Measurements from ENCODE around the gene SF3B2.
"Not testable (repeated sequence)": the region's sequence is repeated elsewhere in the genome, so short reads cannot be mapped to it uniquely, and the experiment has no call there.

Gene SF3B2

GRCh38 chr11:66076561-66076960, 24.4 kb downstream of the SF3B2 start:
- DNase-seq (ENCODE audit: low spot score): no peak

- no peak for DNase-seq (ENCODE audit: low spot score)
Observed at GRCh38 chr11:66077927-66078326, 25.8 kb downstream of the SF3B2 start.

DNA sequence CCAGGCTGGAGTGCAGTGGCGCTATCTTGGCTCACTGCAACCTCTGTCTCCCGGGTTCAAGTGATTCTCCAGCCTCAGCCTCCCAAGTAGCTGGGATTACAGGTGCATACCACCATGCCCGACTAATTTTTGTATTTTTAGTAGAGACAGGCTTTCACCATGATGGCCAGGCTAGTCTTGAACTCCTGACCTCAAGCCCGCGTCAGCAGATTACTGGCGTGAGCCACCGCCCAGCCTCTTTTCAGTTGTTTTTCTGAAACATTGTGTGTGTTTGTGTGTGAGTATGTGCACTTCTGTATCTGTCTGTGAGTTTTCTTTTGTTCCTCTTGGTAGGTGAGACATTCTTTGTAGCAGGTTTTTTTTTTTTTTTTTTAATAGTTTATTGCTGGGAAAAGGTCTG, 26.8 kb downstream of the SF3B2 start:
- DNase-seq (ENCODE audit: low spot score): not testable (repeated sequence)

GRCh38 chr11:66080055-66080817, 28.1 kb downstream of the SF3B2 start:
- peak; percentile 76 for DNase-seq (ENCODE audit: low spot score)

GRCh38 chr11:66081505-66081904, 29.3 kb downstream of the SF3B2 start:
- peak; percentile 88 for DNase-seq (ENCODE audit: low spot score)

DNA sequence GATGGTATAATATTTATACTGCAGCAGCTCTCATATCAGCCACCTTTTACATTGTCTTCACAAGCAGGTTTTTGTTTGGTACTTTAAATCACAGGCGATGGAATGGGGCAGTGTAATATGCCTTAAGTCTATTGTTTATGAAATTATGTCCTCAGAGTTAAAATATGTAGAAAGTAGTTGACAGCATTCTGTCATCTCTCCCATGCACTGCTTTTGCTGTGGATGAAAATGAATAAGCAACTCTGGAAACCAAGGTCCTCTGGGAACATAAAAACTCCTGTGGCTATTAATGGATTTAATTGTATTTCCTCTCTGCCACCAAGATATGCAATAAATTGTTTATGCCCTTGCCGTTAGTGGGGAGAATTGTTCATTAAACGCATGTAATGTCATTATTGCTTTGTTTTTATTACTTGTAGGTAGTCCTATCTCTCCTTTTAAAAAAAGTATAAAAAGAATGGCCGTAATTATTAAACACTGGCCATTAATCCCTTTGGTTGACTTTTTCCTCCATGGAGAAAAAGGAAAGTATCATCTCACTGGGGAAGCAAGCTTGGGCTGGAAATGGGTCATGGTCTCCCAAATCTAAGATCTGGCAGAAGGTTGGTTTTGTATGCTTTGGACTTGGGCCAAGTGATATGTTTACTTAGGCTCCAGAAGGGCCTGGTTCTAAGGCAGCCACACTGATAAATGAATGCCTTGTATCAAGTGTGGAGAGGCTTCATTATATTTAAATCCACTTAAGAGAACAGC, 31.0 kb downstream of the SF3B2 start:
- no peak for DNase-seq (ENCODE audit: low spot score)

GRCh38 chr11:66083767-66084166, 31.6 kb downstream of the SF3B2 start:
- DNase-seq (ENCODE audit: low spot score): no peak

GRCh38 chr11:66084821-66085475, 32.8 kb downstream of the SF3B2 start:
- no peak for DNase-seq (ENCODE audit: low spot score)

- no peak for DNase-seq (ENCODE audit: low spot score)
Observed at GRCh38 chr11:66087148-66087908, 35.2 kb downstream of the SF3B2 start.

DNA sequence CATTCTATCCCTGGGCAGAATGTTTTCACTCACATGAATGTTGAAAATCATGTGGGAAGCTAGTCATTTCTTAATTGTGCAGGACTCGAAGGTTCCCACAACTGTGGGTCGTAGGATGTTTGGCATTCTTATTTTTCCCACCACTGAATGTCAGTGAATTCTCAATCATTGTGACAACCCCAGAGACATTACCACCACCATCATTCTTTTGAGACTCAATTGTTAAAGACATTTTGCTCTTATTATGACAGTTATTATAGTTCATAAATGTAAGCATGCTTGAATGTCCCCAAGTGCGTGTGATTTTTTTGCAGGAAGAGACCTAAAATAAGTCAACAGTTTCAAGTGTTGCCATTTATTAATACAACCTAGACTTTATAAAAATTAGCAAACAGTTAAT, 36.9 kb downstream of the SF3B2 start:
- DNase-seq (ENCODE audit: low spot score): no peak

- no peak for DNase-seq (ENCODE audit: low spot score)
Observed at GRCh38 chr11:66090288-66090687, 38.1 kb downstream of the SF3B2 start.

GRCh38 chr11:66092125-66092524, 40.0 kb downstream of the SF3B2 start:
- not testable (repeated sequence) for DNase-seq (ENCODE audit: low spot score)

DNA sequence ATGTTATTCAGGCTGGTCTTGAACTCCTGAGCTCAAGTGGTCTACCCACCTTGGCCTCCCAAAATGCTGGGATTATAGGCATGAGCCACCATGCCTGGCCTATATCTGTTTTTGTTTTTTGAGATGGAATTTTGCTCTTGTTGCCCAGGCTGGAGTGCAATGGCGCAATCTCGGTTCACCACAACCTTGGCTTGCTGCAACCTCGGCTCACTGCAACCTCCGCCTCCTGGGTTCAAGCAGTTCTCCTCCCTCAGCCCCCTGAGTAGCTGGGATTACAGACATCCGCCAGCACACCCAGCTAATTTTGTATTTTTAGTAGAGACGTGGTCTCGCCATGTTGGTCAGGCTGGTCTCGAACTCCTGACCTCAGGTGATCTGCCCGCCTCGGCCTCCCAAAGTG, 47.6 kb downstream of the SF3B2 start:
- DNase-seq (ENCODE audit: low spot score): not testable (repeated sequence)

GRCh38 chr11:66100272-66101065, 48.3 kb downstream of the SF3B2 start:
- peak; percentile 78 for DNase-seq (ENCODE audit: low spot score)

DNA sequence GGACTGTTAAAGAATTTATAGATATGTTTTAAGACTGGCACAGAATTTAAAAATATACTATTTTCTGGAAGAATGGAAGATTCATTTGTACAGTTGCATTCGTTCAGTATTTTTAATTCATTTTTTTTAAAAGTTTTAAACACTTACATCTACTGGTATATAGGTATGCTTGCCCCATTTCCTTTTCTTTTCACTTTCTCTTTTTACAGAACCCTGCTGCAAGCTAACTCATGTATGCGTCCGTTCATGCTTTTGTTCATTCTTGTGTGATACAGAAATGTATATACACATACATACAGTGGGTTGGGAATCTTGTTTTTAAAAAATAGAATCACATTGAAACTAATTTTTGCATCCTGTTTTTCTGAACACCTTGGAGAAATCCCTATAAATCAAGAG, 48.9 kb downstream of the SF3B2 start:
- DNase-seq (ENCODE audit: low spot score): no peak

DNA sequence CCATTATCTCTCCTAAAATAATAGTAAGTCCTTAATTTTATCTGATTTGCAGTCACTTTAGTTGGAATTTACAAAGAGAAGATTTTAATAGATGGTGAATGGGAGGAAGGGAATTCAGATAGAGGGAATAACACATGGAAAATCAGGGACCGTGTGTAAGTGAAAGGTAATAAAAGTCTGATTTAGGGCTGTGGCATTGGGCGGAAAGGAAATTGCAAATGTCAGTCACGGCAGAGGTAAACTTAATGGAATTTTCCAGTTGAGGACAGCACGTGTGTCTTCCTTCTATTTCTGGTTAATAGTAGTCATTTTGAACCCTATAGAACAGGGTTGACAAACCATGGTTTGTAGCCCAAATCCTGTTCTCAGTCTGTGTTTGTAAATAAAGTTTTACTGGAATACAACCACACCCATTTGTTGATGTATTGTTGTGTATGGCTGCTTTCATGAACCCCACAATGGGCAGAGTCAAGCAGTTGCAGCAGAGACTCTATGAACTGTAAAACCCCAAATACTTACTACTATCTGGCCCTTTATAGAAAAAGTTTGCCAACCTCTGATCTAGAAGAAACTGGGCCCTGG, 52.0 kb downstream of the SF3B2 start:
- DNase-seq (ENCODE audit: low spot score): no peak

- DNase-seq (ENCODE audit: low spot score): no peak
Observed at GRCh38 chr11:66106786-66107599, 54.8 kb downstream of the SF3B2 start.

- DNase-seq (ENCODE audit: low spot score): no peak
Observed at GRCh38 chr11:66107600-66108510, 55.7 kb downstream of the SF3B2 start.

DNA sequence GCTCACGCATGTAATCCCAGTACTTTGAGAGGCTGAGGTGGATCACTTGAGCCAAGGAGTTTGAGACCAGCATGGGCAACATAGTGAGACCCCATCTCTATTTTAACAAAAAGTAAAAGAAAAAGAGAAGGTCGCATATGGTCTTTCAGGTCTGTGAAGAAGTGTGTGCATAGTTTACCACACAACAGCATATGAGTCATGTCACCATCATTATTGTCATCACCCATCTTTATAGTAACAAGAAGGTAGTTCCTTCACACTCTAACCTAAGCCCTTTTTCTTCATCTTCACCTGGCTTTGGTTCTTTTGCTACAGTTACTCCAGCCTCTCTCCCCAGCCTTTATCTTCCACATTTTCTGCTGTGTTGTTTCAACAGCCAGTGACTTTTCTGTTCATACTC, 57.1 kb downstream of the SF3B2 start:
- no peak for DNase-seq (ENCODE audit: low spot score)
